Glomerular visceral epithelial cell (primary cell): ENCODE results near the gene UBAP2.
"Not testable (repeated sequence)": the region's sequence is repeated elsewhere in the genome, so short reads cannot be mapped to it uniquely, and the experiment has no call there.

Source experiments
- DNase-seq: peaks from one replicate; pipeline ENCODE4 v3.0.0-alpha.2; 2016; ENCODE audit errors: extremely low spot score

Gene UBAP2

GRCh38 chr9:33976414-33976813 is 72.3 kb downstream of the UBAP2 start:
- DNase-seq: no peak

- no peak for DNase-seq
Observed at GRCh38 chr9:33972698-33973097, 76.0 kb downstream of the UBAP2 start.

- DNase-seq: no peak
Observed at GRCh38 chr9:33964086-33964768, 84.5 kb downstream of the UBAP2 start.

- not testable (repeated sequence) for DNase-seq
Observed at GRCh38 chr9:33962468-33962867, 86.2 kb downstream of the UBAP2 start.

GRCh38 chr9:33959725-33960124 is 89.0 kb downstream of the UBAP2 start:
- DNase-seq: no peak

GRCh38 chr9:33956544-33956943 is 92.1 kb downstream of the UBAP2 start:
- DNase-seq: no peak

- no peak for DNase-seq
Observed at GRCh38 chr9:33952066-33952465, 96.6 kb downstream of the UBAP2 start.

- no peak for DNase-seq
Observed at GRCh38 chr9:33950371-33950770, 98.3 kb downstream of the UBAP2 start.

- DNase-seq: peak; percentile 94
Observed at GRCh38 chr9:33946779-33947535, 101.7 kb downstream of the UBAP2 start.

GRCh38 chr9:33943389-33943788 is 105.3 kb downstream of the UBAP2 start:
- DNase-seq: no peak

GRCh38 chr9:33942471-33943083 is 106.1 kb downstream of the UBAP2 start:
- peak; percentile 60 for DNase-seq

GRCh38 chr9:33939924-33940874 is 108.5 kb downstream of the UBAP2 start:
- no peak for DNase-seq

- no peak for DNase-seq
Observed at GRCh38 chr9:33934188-33934878, 114.4 kb downstream of the UBAP2 start.

GRCh38 chr9:33932078-33932807 is 116.4 kb downstream of the UBAP2 start:
- DNase-seq: no peak

GRCh38 chr9:33931326-33931725 is 117.4 kb downstream of the UBAP2 start:
- no peak for DNase-seq

- no peak for DNase-seq
Observed at GRCh38 chr9:33927694-33928093, 121.0 kb downstream of the UBAP2 start.

GRCh38 chr9:33926746-33927485 is 121.8 kb downstream of the UBAP2 start:
- no peak for DNase-seq

- peak; percentile 63 for DNase-seq
Observed at GRCh38 chr9:33924978-33925797, 123.5 kb downstream of the UBAP2 start.
